Mammary epithelial cell (primary cell): ENCODE results near the gene DNAJC7.

Experiments used
- EZH2 ChIP-seq: IDR thresholded peaks from 2 replicates; pipeline ENCODE4 v1.6.1; 2012; ENCODE audit warnings: low read length, inconsistent platforms, borderline replicate concordance
- TF ChIP-seq, protein P1 (sequence below), 2 donors: IDR thresholded peaks in 1 of 2; conservative IDR thresholded peaks in 1 of 2; 2 replicates each; pipeline ENCODE4 v1.5.1; 2011 to 2012; ENCODE audit warnings: inconsistent platforms in 2 of 2, low read length in 2 of 2, mild to moderate bottlenecking in 2 of 2, control low read depth in 1 of 2, low read depth in 1 of 2; ENCODE audit not compliant: insufficient read depth in 1 of 2; ENCODE audit errors: extremely low read depth in 1 of 2

DNA sequence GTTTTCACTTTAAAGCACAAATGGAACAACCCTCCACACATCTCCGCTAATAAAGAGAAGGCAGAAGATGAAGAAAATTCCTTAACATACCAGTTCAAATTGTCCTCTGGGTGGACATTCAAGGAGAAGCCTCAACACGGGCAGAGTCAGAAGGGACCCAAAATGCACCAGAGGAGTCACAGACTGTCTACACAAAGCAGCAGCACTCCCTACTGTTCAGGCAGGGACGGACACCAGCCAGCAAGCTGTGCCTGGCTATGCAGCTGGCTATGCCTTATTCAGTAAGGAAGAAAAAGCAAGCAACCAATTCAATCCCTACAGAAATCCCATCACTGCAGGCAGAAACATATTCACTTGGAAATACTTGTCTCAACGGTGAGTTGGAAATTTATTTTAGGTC is 8.1 kb downstream of the DNAJC7 start:
- no peak for TF ChIP-seq EZH2
- TF ChIP-seq, protein P1, sequence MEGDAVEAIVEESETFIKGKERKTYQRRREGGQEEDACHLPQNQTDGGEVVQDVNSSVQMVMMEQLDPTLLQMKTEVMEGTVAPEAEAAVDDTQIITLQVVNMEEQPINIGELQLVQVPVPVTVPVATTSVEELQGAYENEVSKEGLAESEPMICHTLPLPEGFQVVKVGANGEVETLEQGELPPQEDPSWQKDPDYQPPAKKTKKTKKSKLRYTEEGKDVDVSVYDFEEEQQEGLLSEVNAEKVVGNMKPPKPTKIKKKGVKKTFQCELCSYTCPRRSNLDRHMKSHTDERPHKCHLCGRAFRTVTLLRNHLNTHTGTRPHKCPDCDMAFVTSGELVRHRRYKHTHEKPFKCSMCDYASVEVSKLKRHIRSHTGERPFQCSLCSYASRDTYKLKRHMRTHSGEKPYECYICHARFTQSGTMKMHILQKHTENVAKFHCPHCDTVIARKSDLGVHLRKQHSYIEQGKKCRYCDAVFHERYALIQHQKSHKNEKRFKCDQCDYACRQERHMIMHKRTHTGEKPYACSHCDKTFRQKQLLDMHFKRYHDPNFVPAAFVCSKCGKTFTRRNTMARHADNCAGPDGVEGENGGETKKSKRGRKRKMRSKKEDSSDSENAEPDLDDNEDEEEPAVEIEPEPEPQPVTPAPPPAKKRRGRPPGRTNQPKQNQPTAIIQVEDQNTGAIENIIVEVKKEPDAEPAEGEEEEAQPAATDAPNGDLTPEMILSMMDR (conservative IDR thresholded peaks at IDR 0.05 in 1 of 2, IDR thresholded peaks at IDR 0.05 in 1 of 2; ENCODE audit: extremely low read depth in 1 of 2, insufficient read depth in 1 of 2, low read depth in 1 of 2, low read length in 2 of 2), result peak; percentile 20 to 31
